Glomerular visceral epithelial cell (primary cell): ENCODE data around the gene CSHL1.
A peak's percentile ranks its signal among the peaks of the same experiment; 100 is the strongest.
"Not testable (repeated sequence)": the region's sequence is repeated elsewhere in the genome, so short reads cannot be mapped to it uniquely, and the experiment has no call there.

Experiments
- DNase-seq: peaks from one replicate; pipeline ENCODE4 v3.0.0-alpha.2; 2016; ENCODE audit errors: extremely low spot score

The CSHL1 gene

GRCh38 chr17:63889026-63889848 is 21.8 kb downstream of the CSHL1 start:
- DNase-seq: peak; percentile 26

DNA sequence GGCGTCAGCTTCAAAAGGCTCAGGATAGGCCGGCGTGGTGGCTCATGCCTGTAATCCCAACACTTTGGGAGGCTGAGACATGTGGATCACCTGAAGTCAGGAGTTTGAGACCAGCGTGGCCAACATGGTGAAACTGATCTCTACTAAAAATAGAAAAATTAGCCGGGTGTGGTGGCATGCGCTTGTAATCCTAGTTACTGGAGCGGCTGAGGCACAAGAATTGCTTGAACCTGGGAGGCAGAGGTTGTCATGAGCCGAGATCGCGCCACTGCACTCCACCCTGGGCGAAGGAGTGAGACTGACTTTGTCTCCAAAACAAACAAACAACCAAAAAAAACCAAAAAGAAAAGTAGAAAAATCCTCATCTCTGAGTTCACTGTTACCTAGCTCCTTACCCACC is 25.9 kb downstream of the CSHL1 start:
- DNase-seq: not testable (repeated sequence)

DNA sequence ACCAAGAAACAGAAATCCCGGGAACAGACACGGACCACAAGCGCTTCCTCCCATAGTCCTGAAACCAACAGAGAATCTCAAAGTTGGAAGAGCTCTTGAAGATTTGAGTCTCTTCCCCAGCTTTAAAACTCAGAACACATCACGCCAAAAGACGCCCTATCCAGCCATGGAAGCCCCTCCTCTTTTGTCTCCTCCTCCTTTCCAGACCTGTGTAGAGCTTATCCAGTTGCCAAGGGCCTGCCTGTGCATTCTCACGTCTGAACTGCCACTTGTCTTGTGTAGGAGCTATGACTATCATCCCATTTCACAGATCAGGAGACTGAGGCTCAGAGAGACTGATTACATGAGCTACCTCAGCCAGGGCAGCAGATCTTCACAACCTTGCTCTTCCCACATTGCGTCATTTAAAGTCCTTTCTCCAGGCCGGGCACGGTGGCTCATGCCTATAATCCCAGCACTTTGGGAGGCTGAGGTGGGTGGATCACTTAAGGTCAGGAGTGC is 28.4 kb downstream of the CSHL1 start:
- DNase-seq: not testable (repeated sequence)

DNA sequence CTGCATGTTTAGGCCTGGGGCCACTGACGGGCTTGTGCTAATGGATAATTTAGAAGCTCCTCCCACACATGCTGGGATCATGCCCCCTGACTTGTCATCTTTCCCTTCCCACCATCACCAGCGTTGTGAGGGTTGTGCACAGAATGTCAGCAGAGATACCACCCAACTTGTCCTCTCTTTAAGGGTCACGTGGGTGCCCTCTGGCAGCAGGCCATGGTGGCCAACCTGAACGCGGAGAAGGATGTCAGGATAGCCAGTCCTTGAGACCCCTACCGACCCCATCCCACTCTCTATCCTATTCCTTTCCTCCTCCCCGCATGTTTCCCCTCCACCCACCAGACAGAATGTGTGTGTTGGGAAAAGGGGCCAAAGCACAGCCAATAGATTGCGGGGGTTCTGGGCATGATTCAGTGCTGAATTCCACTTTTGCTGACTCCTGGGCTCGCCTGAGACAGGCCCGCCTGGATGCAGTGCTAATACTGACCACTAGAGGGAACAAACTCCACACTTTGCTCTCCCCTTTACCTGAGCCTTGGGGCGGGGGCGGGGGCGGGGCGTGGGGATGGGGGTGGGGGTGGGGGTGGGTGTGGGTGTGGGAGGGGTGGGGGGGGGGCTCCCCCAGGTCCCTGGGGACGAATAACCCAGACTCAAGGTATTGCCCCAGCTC is 29.0 kb downstream of the CSHL1 start, which contains the start of gene GH2:
Gene GH2 (minus strand): TSS at position 10 of the 667 bp plus-strand sequence. CDS start 143 bp downstream, outside the sequence.
- peak; percentile 54 for DNase-seq

- DNase-seq: not testable (repeated sequence)
Observed at GRCh38 chr17:63881337-63881736, 29.7 kb downstream of the CSHL1 start.

DNA sequence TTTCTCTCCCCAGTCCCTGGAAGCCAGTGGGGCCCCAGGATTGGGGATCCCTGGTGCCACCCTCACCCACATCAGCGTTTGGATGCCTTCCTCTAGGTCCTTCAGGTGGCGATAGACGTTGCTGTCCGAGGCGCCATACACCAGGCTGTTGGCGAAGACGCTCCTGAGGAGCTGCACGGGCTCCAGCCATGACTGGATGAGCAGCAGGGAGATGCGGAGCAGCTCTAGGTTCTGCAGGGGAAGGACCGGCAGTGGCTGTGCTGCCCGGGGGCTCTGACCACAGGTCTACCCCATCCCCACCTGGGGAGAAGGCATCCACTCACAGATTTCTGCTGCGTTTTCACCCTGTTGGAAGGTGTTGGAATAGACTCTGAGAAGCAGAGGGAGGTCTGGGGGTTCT is 30.4 kb downstream of the CSHL1 start:
- DNase-seq: no peak

DNA sequence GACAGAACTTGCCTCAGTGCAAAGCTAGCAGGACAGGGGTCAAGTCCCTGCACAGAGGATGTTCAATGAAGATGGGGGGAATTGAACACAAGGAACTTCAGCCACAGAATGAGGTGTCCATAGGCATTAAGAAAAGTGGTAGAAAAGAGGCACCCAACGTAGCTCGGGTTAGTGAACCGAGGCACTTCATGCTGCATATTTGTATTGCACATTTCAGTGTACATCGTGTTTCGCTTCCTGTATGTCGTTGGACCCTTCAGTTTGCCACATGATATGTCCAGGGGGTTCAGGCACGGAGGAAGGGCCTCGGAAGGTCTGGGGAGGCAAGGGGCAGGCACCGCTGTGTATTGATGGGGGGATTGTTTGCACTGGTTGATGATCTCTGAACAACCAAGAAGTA is 32.6 kb downstream of the CSHL1 start:
- DNase-seq: not testable (repeated sequence)

GRCh38 chr17:63874693-63875092 is 36.4 kb downstream of the CSHL1 start:
- not testable (repeated sequence) for DNase-seq

GRCh38 chr17:63874061-63874626 is 36.9 kb downstream of the CSHL1 start:
- DNase-seq: not testable (repeated sequence)

- not testable (repeated sequence) for DNase-seq
Observed at GRCh38 chr17:63873577-63873976, 37.5 kb downstream of the CSHL1 start, which contains the start of gene CSH2. Gene CSH2, minus strand, starts transcription at chr17:63873677. Its CDS starts 63 bp downstream, at chr17:63873614.

GRCh38 chr17:63871646-63872365 is 39.3 kb downstream of the CSHL1 start:
- peak; percentile 49 for DNase-seq

DNA sequence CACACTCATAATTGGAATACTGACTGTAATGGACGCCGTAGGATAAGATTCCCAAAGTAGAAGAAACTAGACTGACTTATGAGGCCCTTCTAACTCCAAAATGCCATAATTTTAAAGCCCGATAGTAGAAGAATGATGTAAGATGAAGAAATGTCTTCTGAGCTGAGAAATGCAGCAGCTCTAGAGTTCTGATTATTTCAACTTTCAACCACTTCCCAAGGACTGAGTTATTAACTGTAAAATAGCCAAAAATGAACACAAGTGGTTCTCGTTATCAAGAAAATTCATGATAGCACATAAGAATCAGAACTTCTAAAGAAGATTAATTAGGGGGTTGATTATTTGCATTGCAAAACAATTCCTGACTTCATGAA is 40.8 kb downstream of the CSHL1 start:
- not testable (repeated sequence) for DNase-seq

- DNase-seq: not testable (repeated sequence)
Observed at GRCh38 chr17:63869491-63870291, 41.4 kb downstream of the CSHL1 start.

GRCh38 chr17:63866625-63867024 is 44.4 kb downstream of the CSHL1 start:
- not testable (repeated sequence) for DNase-seq
